Osteoblast (primary cell): Measurements from ENCODE around the gene ATRAID. TPM values are rescaled to one million over a fixed set of nuclear protein-coding genes. Genes with fewer than 3 reads are reported as not detected.

Source experiments
- DNase-seq: peaks from one replicate; pipeline ENCODE4 v3.0.0; 2011; ENCODE audit warnings: low spot score, mixed read lengths; ENCODE audit not compliant: insufficient read length; ENCODE audit errors: missing footprints
- H2AFZ ChIP-seq: 2 replicates; pipeline ENCODE4 v1.6.0; 2011; ENCODE audit warnings: mild to moderate bottlenecking, low read length
- H3K27ac ChIP-seq: 2 replicates; pipeline ENCODE4 v1.5.1; 2011; ENCODE audit warnings: mild to moderate bottlenecking, low read depth, low read length, moderate library complexity
- H3K27me3 ChIP-seq: 2 replicates; pipeline ENCODE4 v1.6.0; 2012; ENCODE audit warnings: mild to moderate bottlenecking, control low read depth, inconsistent platforms, low read length, moderate library complexity; ENCODE audit not compliant: insufficient read depth
- H3K36me3 ChIP-seq: 2 replicates; pipeline ENCODE4 v1.5.1; 2011; ENCODE audit warnings: mild to moderate bottlenecking, low read length, control low read depth, moderate library complexity; ENCODE audit not compliant: insufficient read depth
- H3K4me1 ChIP-seq: 2 replicates; pipeline ENCODE4 v1.5.1; 2011; ENCODE audit warnings: mild to moderate bottlenecking, low read length, control low read depth, moderate library complexity; ENCODE audit not compliant: insufficient read depth
- H3K4me2 ChIP-seq: 2 replicates; pipeline ENCODE4 v1.6.0; 2011; ENCODE audit warnings: mild to moderate bottlenecking, low read length; ENCODE audit not compliant: insufficient read depth
- H3K4me3 ChIP-seq: fragments of 200-600 bp; sonication (generic); 3 replicates; pipeline ENCODE4 v1.5.1; 2012; ENCODE audit warnings: mild to moderate bottlenecking, low read length, inconsistent platforms; ENCODE audit not compliant: insufficient read depth
- H3K79me2 ChIP-seq: 2 replicates; pipeline ENCODE4 v1.6.0; 2012; ENCODE audit warnings: mild to moderate bottlenecking, low read length, control low read depth, inconsistent platforms; ENCODE audit not compliant: insufficient read depth
- H3K9me3 ChIP-seq: 2 replicates; pipeline ENCODE4 v1.5.1; 2011; ENCODE audit warnings: low read depth, low read length, control low read depth
- H4K20me1 ChIP-seq: 2 replicates; pipeline ENCODE4 v1.6.0; 2012; ENCODE audit warnings: mild to moderate bottlenecking, low read length, control low read depth; ENCODE audit not compliant: insufficient read depth
- total RNA-seq: library from RNA; depleted of rRNA; stranded (reverse); fragments of >200 nt; gene quantifications from 2 replicates; pipeline ENCODE4 v1.2.3, GENCODE V29; 2012
- TF ChIP-seq, protein P1 (sequence below): IDR thresholded peaks from 2 replicates; pipeline ENCODE4 v1.5.1; 2011; ENCODE audit warnings: mild to moderate bottlenecking, low read depth, low read length, moderate library complexity; ENCODE audit errors: extremely low read depth

Gene ATRAID
- total RNA-seq, 1 donor = 198 TPM

DNA sequence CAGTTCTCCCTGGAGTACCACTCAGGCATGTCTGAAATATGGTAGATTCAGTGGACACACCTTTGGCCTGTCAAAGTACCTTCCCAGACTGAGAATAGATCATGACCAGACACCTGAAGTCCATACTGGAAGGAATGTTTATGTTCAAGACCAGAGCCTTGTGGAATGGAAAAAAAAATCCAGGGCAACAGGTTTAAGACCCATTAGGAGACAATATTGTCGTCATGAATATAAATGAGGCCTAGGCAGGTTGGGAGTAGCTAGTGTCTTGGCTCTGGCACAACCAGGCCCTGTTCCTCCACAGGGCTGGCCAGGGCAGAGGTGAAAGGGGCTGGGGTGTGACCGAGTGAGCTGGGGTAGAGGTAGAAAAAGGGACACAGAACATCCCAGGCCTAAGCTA is 13.2 kb upstream of the ATRAID start:
- peaks cover 14% of the 10 kb centered on the region for H3K36me3 ChIP-seq
- H2AFZ ChIP-seq = no peak overlapping the region
- DNase-seq = no peak
- TF ChIP-seq, protein P1, sequence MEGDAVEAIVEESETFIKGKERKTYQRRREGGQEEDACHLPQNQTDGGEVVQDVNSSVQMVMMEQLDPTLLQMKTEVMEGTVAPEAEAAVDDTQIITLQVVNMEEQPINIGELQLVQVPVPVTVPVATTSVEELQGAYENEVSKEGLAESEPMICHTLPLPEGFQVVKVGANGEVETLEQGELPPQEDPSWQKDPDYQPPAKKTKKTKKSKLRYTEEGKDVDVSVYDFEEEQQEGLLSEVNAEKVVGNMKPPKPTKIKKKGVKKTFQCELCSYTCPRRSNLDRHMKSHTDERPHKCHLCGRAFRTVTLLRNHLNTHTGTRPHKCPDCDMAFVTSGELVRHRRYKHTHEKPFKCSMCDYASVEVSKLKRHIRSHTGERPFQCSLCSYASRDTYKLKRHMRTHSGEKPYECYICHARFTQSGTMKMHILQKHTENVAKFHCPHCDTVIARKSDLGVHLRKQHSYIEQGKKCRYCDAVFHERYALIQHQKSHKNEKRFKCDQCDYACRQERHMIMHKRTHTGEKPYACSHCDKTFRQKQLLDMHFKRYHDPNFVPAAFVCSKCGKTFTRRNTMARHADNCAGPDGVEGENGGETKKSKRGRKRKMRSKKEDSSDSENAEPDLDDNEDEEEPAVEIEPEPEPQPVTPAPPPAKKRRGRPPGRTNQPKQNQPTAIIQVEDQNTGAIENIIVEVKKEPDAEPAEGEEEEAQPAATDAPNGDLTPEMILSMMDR = no peak
- no peaks in the 10 kb centered on the region for H3K9me3 ChIP-seq
- H3K79me2 ChIP-seq = no peaks in the 10 kb centered on the region
- no peak overlapping the region for H3K4me3 ChIP-seq
- peaks cover 3% of the 10 kb centered on the region for H3K4me1 ChIP-seq
- H4K20me1 ChIP-seq = no peaks in the 10 kb centered on the region
- no peak overlapping the region for H3K4me2 ChIP-seq
- no peaks in the 10 kb centered on the region for H3K27me3 ChIP-seq
- H3K27ac ChIP-seq = no peak overlapping the region

- Histone ChIP-seq H4K20me1 (no peaks in the 10 kb centered on the region), H3K36me3 (peaks cover 20% of the 10 kb centered on the region), H2AFZ (no peak overlapping the region), H3K4me2 (no peak overlapping the region), H3K27ac (no peak overlapping the region), H3K27me3 (no peaks in the 10 kb centered on the region), H3K79me2 (no peaks in the 10 kb centered on the region), H3K4me1 (peaks cover 3% of the 10 kb centered on the region), H3K9me3 (no peaks in the 10 kb centered on the region), H3K4me3 (no peak overlapping the region)
- DNase-seq = no peak
- TF ChIP-seq, protein P1 = no peak
Measured at GRCh38 chr2:27199241-27199640, 12.6 kb upstream of the ATRAID start.

DNA sequence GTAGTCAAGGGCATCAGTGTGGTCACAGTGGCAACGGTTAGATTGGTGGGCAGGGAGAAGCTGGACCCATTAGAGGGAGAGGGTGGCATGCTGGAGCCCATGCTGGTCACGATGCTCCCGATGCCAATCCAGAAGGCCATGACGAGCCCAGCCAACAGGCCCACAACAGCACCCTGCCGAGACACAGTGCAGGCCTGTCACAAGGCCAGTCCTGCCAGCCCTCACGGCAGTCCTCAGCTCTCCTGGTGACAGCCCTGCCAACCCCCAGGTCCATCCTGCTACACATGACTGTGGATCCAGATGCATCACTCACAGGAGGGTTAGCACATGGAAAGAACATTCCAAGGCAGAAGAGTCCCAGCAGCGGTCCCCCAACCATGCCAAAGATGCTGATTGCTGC is 10.2 kb upstream of the ATRAID start:
- H3K4me3 ChIP-seq = no peak overlapping the region
- peak; percentile 3 for DNase-seq
- H3K4me2 ChIP-seq = no peak overlapping the region
- H3K36me3 ChIP-seq = peaks cover 28% of the 10 kb centered on the region
- H3K9me3 ChIP-seq = no peaks in the 10 kb centered on the region
- TF ChIP-seq, protein P1 = no peak
- no peaks in the 10 kb centered on the region for H3K79me2 ChIP-seq
- no peaks in the 10 kb centered on the region for H4K20me1 ChIP-seq
- no peaks in the 10 kb centered on the region for H3K4me1 ChIP-seq
- H3K27ac ChIP-seq = no peak overlapping the region
- no peaks in the 10 kb centered on the region for H3K27me3 ChIP-seq
- H2AFZ ChIP-seq = no peak overlapping the region

GRCh38 chr2:27202854-27203253 is 9.0 kb upstream of the ATRAID start:
- no peak overlapping the region for H3K4me3 ChIP-seq
- H2AFZ ChIP-seq = no peak overlapping the region
- peaks cover 28% of the 10 kb centered on the region for H3K36me3 ChIP-seq
- TF ChIP-seq, protein P1 = no peak
- no peak overlapping the region for H3K27ac ChIP-seq
- H3K79me2 ChIP-seq = no peaks in the 10 kb centered on the region
- no peak overlapping the region for H3K4me2 ChIP-seq
- H3K27me3 ChIP-seq = no peaks in the 10 kb centered on the region
- DNase-seq = no peak
- H4K20me1 ChIP-seq = no peaks in the 10 kb centered on the region
- H3K4me1 ChIP-seq = no peaks in the 10 kb centered on the region
- H3K9me3 ChIP-seq = no peaks in the 10 kb centered on the region
